Astrocyte (in vitro differentiated cells and primary cell): ENCODE results near the gene HSPB7. TPM values are rescaled to one million over a fixed set of nuclear protein-coding genes. Genes with fewer than 3 reads are reported as not detected.

Experiments
- DNase-seq: peaks from one replicate; pipeline ENCODE4 v3.0.0-alpha.2; 2010; ENCODE audit warnings: low read depth
- FAIRE-seq: peaks from 2 replicates; lab custom pipeline; 2011; peaks lifted over from hg19 to GRCh38; lab: Jason Lieb, UNC
- H2AFZ ChIP-seq: 2 replicates; pipeline ENCODE4 v1.6.0; 2012; ENCODE audit warnings: low read depth, low read length, inconsistent platforms
- H3K27ac ChIP-seq: 2 replicates; pipeline ENCODE4 v1.5.1; 2011; ENCODE audit warnings: low read depth, low read length, inconsistent platforms
- H3K27me3 ChIP-seq: 2 replicates; pipeline ENCODE4 v1.6.0; 2011; ENCODE audit warnings: low read length, inconsistent platforms; ENCODE audit not compliant: insufficient read depth
- H3K36me3 ChIP-seq: 2 replicates; pipeline ENCODE4 v1.5.1; 2011; ENCODE audit warnings: low read length, inconsistent platforms; ENCODE audit not compliant: insufficient read depth
- H3K4me1 ChIP-seq: 2 replicates; pipeline ENCODE4 v1.5.1; 2011; ENCODE audit warnings: low read length, inconsistent platforms; ENCODE audit not compliant: insufficient read depth
- H3K4me2 ChIP-seq: 2 replicates; pipeline ENCODE4 v1.6.0; 2012; ENCODE audit warnings: low read length, inconsistent platforms
- H3K4me3 ChIP-seq: 2 replicates; pipeline ENCODE4 v1.5.1; 2011; ENCODE audit warnings: low read depth, mild to moderate bottlenecking, low read length, inconsistent platforms; ENCODE audit not compliant: insufficient read depth
- H3K79me2 ChIP-seq: 2 replicates; pipeline ENCODE4 v1.6.0; 2012; ENCODE audit warnings: mild to moderate bottlenecking, low read length, inconsistent platforms; ENCODE audit not compliant: insufficient read depth
- H3K9ac ChIP-seq: 2 replicates; pipeline ENCODE4 v1.6.0; 2012; ENCODE audit warnings: mild to moderate bottlenecking, low read length, inconsistent platforms
- H3K9me3 ChIP-seq: 2 replicates; pipeline ENCODE4 v1.5.1; 2012; ENCODE audit warnings: low read depth, mild to moderate bottlenecking, low read length, inconsistent platforms; ENCODE audit not compliant: insufficient read depth
- H4K20me1 ChIP-seq: 2 replicates; pipeline ENCODE4 v1.6.0; 2012; ENCODE audit warnings: low read length, inconsistent platforms; ENCODE audit not compliant: insufficient read depth
- H3K27ac Mint-ChIP-seq: one replicate; pipeline ENCODE4 v1.8.0; 2021; ENCODE audit warnings: mild to moderate bottlenecking, mixed read lengths; ENCODE audit not compliant: unreplicated experiment
- H3K27me3 Mint-ChIP-seq: one replicate; pipeline ENCODE4 v1.8.0; 2021; ENCODE audit warnings: low read depth, mixed read lengths; ENCODE audit not compliant: unreplicated experiment
- H3K36me3 Mint-ChIP-seq: one replicate; pipeline ENCODE4 v1.8.0; 2021; ENCODE audit warnings: low read depth, mixed read lengths; ENCODE audit not compliant: unreplicated experiment
- H3K4me1 Mint-ChIP-seq: one replicate; pipeline ENCODE4 v1.8.0; 2021; ENCODE audit warnings: low read depth, mixed read lengths; ENCODE audit not compliant: unreplicated experiment
- H3K4me3 Mint-ChIP-seq: one replicate; pipeline ENCODE4 v1.8.0; 2021; ENCODE audit warnings: mild to moderate bottlenecking, moderate library complexity, mixed read lengths; ENCODE audit not compliant: unreplicated experiment
- H3K9me3 Mint-ChIP-seq: one replicate; pipeline ENCODE4 v1.8.0; 2021; ENCODE audit warnings: mild to moderate bottlenecking, mixed read lengths; ENCODE audit not compliant: unreplicated experiment
- EZH2 ChIP-seq: IDR thresholded peaks from 2 replicates; pipeline ENCODE4 v1.6.1; 2012; ENCODE audit warnings: mild to moderate bottlenecking, low read length, inconsistent platforms; ENCODE audit not compliant: insufficient read depth
- total RNA-seq: library from RNA; stranded (reverse); gene quantifications from 2 replicates; pipeline ENCODE4 v1.2.1, GENCODE V29; 2021
- TF ChIP-seq, protein P1 (sequence below): IDR thresholded peaks from 2 replicates; pipeline ENCODE4 v1.5.1; 2011; ENCODE audit warnings: low read depth, mild to moderate bottlenecking, inconsistent platforms, low read length, moderate library complexity; ENCODE audit not compliant: insufficient read depth

Gene HSPB7
- total RNA-seq, 1 donor from 2014 or later = 0.45 TPM

DNA sequence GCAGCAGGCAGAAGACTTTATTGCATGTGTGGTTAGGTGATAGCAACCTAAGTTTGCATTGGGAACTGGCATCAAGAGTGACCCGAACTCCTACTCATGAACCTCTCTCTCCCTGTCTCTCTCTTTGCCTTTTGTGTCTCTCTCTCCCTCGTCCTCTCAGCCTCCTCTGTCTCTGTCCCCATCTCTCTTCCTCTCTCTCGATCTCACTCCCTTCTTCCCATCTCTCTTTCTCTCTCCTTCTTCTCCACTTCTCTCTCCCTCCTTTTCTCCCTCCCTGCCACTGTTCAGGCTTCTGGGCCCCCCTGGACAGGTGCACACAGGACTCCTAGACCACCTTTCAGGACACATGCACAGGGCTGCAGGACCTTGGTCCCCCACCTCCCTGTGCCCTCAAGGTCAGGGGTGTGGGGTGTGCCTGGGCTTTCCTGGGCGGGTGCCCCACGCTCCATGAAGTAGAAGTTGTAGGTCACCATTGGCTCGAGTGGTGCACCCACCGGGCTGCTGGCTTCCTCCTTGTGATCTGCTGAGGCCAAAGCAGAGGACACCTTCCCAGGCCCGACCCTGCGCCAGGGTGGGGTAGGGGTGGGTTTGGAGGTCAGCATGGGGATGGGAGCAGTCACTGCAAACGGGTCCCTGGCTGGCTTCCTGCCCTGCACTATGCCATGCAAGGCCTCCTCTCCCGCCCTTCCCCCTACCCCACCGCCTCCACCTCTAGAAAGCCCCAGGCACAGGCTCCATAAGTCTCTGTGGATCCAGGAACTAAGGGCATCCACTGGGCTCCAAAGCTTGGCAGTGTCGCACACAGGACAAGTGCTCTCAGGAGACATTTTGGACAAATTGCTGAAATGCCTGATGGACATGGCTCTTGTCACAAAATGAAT is 28.7 kb downstream of the HSPB7 start:
- Mint-ChIP-seq H3K27me3 (peaks cover 21% of the 10 kb centered on the region), H3K27ac (no peak overlapping the region), H3K36me3 (no peaks in the 10 kb centered on the region), H3K9me3 (peaks cover 2% of the 10 kb centered on the region), H3K4me3 (no peak overlapping the region), H3K4me1 (no peaks in the 10 kb centered on the region)
- Histone ChIP-seq H3K4me1 (no peaks in the 10 kb centered on the region), H3K36me3 (no peaks in the 10 kb centered on the region), H3K9ac (no peak overlapping the region), H3K9me3 (no peaks in the 10 kb centered on the region), H3K79me2 (no peaks in the 10 kb centered on the region), H3K27me3 (no peaks in the 10 kb centered on the region), H3K27ac (no peak overlapping the region), H2AFZ (no peak overlapping the region), H4K20me1 (no peaks in the 10 kb centered on the region), H3K4me2 (no peak overlapping the region), H3K4me3 (no peak overlapping the region)
- DNase-seq (no peak), FAIRE-seq (no peak)
- TF ChIP-seq, protein P1, sequence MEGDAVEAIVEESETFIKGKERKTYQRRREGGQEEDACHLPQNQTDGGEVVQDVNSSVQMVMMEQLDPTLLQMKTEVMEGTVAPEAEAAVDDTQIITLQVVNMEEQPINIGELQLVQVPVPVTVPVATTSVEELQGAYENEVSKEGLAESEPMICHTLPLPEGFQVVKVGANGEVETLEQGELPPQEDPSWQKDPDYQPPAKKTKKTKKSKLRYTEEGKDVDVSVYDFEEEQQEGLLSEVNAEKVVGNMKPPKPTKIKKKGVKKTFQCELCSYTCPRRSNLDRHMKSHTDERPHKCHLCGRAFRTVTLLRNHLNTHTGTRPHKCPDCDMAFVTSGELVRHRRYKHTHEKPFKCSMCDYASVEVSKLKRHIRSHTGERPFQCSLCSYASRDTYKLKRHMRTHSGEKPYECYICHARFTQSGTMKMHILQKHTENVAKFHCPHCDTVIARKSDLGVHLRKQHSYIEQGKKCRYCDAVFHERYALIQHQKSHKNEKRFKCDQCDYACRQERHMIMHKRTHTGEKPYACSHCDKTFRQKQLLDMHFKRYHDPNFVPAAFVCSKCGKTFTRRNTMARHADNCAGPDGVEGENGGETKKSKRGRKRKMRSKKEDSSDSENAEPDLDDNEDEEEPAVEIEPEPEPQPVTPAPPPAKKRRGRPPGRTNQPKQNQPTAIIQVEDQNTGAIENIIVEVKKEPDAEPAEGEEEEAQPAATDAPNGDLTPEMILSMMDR = no peak
- TF ChIP-seq EZH2 = no peak

DNA sequence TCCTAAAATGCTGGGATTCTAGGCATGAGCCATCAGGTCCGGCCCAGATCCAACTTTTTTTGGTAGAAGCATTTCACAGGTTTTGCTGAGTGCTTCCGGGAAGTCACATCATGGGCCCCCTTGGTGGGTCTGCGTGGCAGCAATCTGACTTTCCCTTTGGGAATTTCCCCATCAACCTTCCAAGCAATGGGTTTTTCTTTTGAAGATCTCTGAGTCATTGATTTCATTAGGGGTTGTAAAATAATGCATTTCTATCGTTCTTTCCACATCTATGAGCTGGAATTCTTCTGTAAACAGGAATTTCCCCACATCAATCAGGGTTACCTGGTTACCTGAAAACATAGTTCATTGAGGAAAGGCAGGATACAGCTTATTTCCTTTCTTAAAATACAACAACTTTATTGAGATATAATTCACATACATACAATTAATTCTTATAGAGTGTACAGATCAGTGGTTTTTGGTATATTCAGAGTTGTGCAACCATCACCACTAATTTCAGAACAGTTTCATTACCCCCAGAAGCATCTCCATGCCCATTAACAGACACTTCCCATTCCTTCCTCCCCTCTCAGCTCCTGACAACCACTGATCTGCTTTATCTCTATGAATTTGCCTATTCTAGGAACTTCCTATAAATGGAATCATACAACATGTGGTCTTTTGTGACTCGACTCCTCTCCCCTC is 32.1 kb downstream of the HSPB7 start:
- no peak for TF ChIP-seq EZH2
- TF ChIP-seq, protein P1 = no peak
- Histone ChIP-seq H3K4me1 (no peaks in the 10 kb centered on the region), H3K9ac (no peak overlapping the region), H3K27me3 (no peaks in the 10 kb centered on the region), H3K79me2 (no peaks in the 10 kb centered on the region), H3K9me3 (peaks cover 7% of the 10 kb centered on the region), H4K20me1 (no peaks in the 10 kb centered on the region), H3K36me3 (no peaks in the 10 kb centered on the region), H3K4me3 (no peak overlapping the region), H3K4me2 (no peak overlapping the region), H2AFZ (no peak overlapping the region), H3K27ac (no peak overlapping the region)
- no peaks in the 10 kb centered on the region for H3K36me3 Mint-ChIP-seq
- FAIRE-seq = no peak
- DNase-seq = peak; percentile 31
- H3K9me3 Mint-ChIP-seq = peaks cover 12% of the 10 kb centered on the region
- H3K4me1 Mint-ChIP-seq = no peaks in the 10 kb centered on the region
- H3K27me3 Mint-ChIP-seq = peaks cover 19% of the 10 kb centered on the region
- no peak overlapping the region for H3K27ac Mint-ChIP-seq
- no peak overlapping the region for H3K4me3 Mint-ChIP-seq
